NCI-H1694 (cell line): ENCODE measurements around the gene RTTN.

ENCODE experiments used
- DNase-seq: peaks from one replicate; lab custom pipeline; 2025; lab: John Stamatoyannopoulos, UW

RTTN gene

GRCh38 chr18:70197844-70198243, 7.6 kb downstream of the RTTN start:
- DNase-seq, result no peak

GRCh38 chr18:70197026-70197425, 8.5 kb downstream of the RTTN start:
- no peak for DNase-seq

GRCh38 chr18:70195852-70196434, 9.5 kb downstream of the RTTN start:
- DNase-seq, result no peak

GRCh38 chr18:70195014-70195614, 10.4 kb downstream of the RTTN start:
- DNase-seq, result no peak

- no peak for DNase-seq
Observed at GRCh38 chr18:70194227-70194890, 11.1 kb downstream of the RTTN start.

GRCh38 chr18:70190529-70190928, 15.0 kb downstream of the RTTN start:
- DNase-seq, result no peak

- no peak for DNase-seq
Observed at GRCh38 chr18:70188113-70188512, 17.4 kb downstream of the RTTN start.

GRCh38 chr18:70183441-70183840, 22.0 kb downstream of the RTTN start:
- DNase-seq, result no peak

- DNase-seq, result no peak
Observed at GRCh38 chr18:70182548-70182947, 22.9 kb downstream of the RTTN start.

- DNase-seq, result no peak
Observed at GRCh38 chr18:70181725-70182124, 23.8 kb downstream of the RTTN start.

- DNase-seq, result no peak
Observed at GRCh38 chr18:70181015-70181414, 24.5 kb downstream of the RTTN start.

- no peak for DNase-seq
Observed at GRCh38 chr18:70176537-70176936, 28.9 kb downstream of the RTTN start.

- DNase-seq, result no peak
Observed at GRCh38 chr18:70175216-70175615, 30.3 kb downstream of the RTTN start.

- DNase-seq, result no peak
Observed at GRCh38 chr18:70172225-70172624, 33.3 kb downstream of the RTTN start.

GRCh38 chr18:70169747-70170146, 35.7 kb downstream of the RTTN start:
- no peak for DNase-seq

GRCh38 chr18:70166668-70167067, 38.8 kb downstream of the RTTN start:
- DNase-seq, result no peak

GRCh38 chr18:70165936-70166335, 39.6 kb downstream of the RTTN start:
- DNase-seq, result no peak

- no peak for DNase-seq
Observed at GRCh38 chr18:70160073-70160678, 45.3 kb downstream of the RTTN start.

GRCh38 chr18:70158992-70159717, 46.3 kb downstream of the RTTN start:
- DNase-seq, result no peak

GRCh38 chr18:70156886-70157285, 48.6 kb downstream of the RTTN start:
- no peak for DNase-seq

- DNase-seq, result no peak
Observed at GRCh38 chr18:70154591-70155194, 50.8 kb downstream of the RTTN start.

- DNase-seq, result no peak
Observed at GRCh38 chr18:70151614-70152013, 53.9 kb downstream of the RTTN start.
